Dedifferentiated amniotic fluid mesenchymal stem cell (primary cell): Measurements from ENCODE around the gene INPP5K.

Experiments
- DNase-seq: peaks from one replicate; pipeline ENCODE4 v3.0.0-alpha.2; 2016; ENCODE audit errors: extremely low spot score

Gene INPP5K

GRCh38 chr17:1505586-1505985 lies 10.8 kb downstream of the INPP5K start:
- no peak for DNase-seq

- no peak for DNase-seq
These were observed 11.5 kb downstream of the INPP5K start for GRCh38 chr17:1504866-1505265.

GRCh38 chr17:1503699-1504098 lies 12.7 kb downstream of the INPP5K start:
- DNase-seq, result no peak

GRCh38 chr17:1498869-1499268 lies 17.5 kb downstream of the INPP5K start:
- DNase-seq, result no peak

DNA sequence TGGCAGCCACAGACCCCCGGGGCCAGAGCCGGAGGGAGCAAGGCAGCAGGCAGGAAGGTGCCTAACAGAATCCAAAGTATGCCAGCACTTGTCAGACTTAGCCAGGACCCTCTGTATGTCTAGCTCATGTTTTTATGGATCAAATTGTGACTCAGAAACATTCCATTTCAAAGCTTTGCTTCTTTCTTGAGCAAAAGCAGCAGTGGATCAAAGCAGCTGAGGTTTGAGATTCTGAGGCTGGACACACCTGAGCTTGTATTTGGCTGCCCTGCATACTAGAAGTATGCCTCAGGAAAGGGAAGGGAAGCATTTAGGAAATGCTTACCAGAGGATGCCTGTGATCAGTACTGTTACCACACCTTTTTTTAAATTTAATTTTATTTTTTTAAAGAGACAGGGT lies 18.2 kb downstream of the INPP5K start:
- DNase-seq, result no peak

GRCh38 chr17:1497831-1498230 lies 18.6 kb downstream of the INPP5K start:
- no peak for DNase-seq

DNA sequence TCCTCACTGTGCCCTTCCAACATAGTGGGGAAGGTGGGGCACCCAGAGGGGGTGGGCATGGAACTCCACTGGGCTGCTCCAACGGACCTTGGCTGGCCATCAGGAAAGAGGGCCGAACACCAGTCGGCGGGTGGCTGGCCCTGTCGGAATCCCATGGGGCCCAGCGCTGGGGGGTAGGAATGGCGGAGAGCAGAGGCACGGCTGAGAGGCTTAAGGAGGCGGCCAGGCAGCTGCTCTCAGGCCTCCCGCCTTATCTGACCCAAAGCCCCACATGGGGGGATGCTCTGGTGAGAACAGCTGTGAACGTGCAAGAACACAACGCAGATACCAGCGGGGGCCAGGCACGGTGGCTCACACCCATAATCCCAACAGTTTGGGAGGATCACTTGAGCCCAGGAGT lies 19.5 kb downstream of the INPP5K start:
- DNase-seq, result no peak

- no peak for DNase-seq
These were observed 21.0 kb downstream of the INPP5K start for GRCh38 chr17:1495265-1495989.

- DNase-seq, result no peak
These were observed 21.6 kb downstream of the INPP5K start for GRCh38 chr17:1494736-1495253.

DNA sequence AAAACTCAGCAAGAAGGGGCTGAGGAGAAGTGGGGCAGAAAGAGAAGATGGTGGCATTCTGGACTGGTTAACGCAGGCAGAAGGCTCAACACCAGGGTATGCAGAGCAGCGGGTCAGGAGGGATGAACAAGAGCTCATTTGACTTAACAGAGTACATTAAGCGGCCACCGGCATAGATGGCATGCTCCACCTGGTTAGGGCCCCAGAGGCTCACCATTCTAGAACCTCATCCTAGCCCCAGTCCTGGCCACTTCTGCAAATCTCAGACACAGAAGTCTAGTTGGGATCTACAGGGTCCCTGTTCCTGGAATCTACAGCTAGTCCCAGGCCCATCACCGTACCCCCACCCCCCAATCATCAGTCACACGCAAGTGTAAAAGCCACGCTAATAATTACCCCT lies 22.2 kb downstream of the INPP5K start:
- no peak for DNase-seq

- DNase-seq, result no peak
These were observed 23.0 kb downstream of the INPP5K start for GRCh38 chr17:1493291-1493980.

DNA sequence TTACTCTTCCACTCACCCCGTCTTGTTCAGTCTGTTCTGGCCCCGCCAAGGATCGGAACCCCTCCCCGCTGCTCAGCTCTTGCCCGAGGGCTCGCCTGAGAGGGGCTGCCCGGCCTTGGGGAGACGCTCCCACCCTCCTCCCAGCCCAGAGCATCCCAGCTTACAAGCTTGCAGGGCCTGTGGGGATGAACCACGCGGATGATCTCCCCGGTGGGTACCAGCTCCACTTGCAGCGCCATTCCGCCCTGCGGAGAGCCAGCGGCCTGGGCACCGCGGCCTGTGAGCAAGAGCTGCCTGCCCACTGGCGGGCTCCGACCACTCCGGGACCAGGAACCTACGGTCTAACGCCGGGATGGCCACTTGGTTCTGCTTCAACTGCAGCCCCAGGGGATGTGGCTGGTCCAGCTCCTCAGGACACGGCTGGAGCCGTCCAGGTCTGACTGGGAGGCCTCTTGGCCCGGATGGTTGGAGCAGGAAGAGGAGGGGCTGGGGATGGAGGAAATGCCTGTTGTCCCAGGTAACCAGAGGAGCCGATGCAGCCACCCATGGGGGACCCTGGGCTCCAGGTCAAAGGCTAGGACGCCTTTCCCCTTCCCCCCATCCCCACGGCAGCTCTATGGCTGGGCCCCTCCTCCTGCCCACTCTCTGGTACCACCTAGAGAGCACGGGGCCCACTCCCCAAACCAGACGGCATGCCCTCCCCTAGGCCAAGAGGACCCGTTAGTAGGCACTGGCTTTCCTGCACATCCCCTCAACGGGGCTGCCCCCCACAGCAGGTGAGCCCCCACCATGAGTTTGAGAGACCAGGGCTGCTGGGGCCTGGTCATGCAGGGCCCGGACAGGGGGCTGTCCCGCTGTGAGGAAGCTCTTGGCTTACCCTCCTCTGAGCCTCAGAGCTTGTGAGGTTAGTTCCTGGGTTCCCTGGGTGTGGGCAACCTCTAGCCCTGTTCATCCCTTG lies 23.9 kb downstream of the INPP5K start, which contains the start of gene MYO1C:
MYO1C (minus strand) TSS at position 438 of the 958 bp plus-strand sequence; CDS start at position 239, 199 bp downstream.
- no peak for DNase-seq

GRCh38 chr17:1491443-1492248 lies 24.8 kb downstream of the INPP5K start:
- DNase-seq, result no peak

DNA sequence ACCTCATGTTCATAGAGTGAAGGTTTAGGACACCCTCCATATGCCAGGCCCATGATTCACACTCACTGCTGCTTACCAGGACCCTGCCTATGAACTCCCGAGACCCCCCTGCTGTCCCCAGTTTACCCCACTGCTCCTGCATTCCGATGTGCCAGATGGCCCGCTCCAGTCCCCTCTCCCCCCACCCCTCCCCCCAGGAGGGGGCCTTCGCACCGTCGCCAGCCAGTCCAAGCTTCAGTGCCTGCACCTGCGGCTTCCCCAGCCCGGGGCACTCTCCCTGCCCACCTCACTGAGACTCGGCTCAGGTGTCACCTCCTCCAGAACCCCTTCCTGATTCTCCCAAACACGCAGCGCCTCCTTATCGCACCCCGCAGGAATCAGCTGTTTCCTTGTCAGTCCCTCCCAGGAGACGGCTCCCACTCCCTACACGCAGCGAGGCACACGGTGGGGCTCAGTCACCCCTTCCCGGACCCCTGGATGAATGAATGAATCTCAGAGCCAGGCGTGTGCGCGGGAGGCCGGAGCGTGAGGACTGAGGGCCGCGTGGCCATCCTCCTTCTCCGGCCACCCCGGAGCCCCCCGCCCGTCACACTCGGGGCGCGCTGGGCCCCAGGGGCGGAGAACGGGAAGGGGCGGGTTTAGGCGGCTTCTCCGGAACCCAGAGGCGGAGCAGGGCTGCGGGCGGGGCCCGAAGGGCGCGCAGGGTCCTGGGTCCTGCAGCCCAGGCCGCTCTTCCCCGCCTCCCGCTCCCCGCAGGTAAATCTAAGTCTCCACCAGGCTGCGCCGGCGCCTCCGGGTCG lies 25.6 kb downstream of the INPP5K start:
- DNase-seq, result no peak

DNA sequence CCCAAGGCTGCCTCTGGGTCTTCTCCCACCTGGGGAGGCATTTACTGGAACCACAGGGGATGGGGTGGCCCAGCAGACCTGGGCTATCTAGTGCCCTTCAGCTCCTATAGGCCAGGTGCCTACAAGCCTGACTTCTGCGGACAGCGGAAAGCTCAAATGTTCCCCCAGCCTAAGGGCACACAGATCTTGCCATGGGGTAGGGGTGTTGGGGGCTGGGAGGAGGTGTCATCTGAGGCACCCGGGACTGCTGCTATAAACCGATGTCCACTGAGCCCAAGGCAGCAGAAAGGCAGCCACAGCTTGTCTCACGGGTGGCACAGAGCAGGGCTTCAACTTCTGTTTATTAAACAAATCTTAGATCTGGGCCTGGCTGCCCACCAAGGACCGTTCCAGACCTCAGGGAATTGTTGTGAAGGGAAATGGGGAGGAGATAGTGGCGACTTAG lies 27.6 kb downstream of the INPP5K start:
- DNase-seq, result no peak

- peak; percentile 86 for DNase-seq
These were observed 28.2 kb downstream of the INPP5K start for GRCh38 chr17:1487939-1488825.

- peak; percentile 33 for DNase-seq
These were observed 29.4 kb downstream of the INPP5K start for GRCh38 chr17:1486802-1487695.
